Adrenal gland (tissue), 5 donors: ENCODE measurements around the gene PTCD2.

Experiments used
- POLR2A ChIP-seq, 2 donors: fragments of 450-650 bp; IDR thresholded peaks; one replicate each; pipeline ENCODE4 v1.6.1; 2017; ENCODE audit warnings: antibody characterized with exemption in 2 of 2, mild to moderate bottlenecking in 2 of 2, moderate library complexity in 1 of 2
- TF ChIP-seq, protein P1 (sequence below), 6 experiments: fragments of 450-650 bp in 4 of 6; fragments of 200-600 bp in 2 of 6; sonication (generic) in 1 of 6; IDR thresholded peaks; 1 replicate in 5 of 6; 2 replicates in 1 of 6; pipeline versions ENCODE4 v1.5.1 to v1.8.0; 2016 to 2021; ENCODE audit warnings: antibody characterized with exemption in 6 of 6, mild to moderate bottlenecking in 2 of 6, moderate library complexity in 1 of 6
- donor health status: DM: no; HTN: no; CAD: no.

DNA sequence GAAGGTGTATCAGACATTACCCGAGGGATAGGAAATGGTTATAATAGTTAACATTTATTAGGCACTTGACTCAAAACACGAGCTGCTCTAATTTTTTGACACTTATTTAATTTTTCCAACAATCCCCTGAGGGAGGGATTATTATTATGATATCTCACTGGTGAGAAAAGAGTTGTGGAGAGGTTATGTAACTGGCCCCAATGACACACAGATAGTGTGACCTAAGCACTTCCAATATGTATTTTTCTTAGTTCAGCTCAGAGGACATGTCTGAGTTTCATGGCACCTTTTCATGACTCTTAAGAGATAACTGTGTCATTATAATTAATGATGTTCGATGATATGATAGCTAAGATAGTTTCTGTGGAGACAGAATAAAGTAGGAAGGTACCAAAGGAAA, 86.9 kb downstream of the PTCD2 start:
- TF ChIP-seq, protein P1, sequence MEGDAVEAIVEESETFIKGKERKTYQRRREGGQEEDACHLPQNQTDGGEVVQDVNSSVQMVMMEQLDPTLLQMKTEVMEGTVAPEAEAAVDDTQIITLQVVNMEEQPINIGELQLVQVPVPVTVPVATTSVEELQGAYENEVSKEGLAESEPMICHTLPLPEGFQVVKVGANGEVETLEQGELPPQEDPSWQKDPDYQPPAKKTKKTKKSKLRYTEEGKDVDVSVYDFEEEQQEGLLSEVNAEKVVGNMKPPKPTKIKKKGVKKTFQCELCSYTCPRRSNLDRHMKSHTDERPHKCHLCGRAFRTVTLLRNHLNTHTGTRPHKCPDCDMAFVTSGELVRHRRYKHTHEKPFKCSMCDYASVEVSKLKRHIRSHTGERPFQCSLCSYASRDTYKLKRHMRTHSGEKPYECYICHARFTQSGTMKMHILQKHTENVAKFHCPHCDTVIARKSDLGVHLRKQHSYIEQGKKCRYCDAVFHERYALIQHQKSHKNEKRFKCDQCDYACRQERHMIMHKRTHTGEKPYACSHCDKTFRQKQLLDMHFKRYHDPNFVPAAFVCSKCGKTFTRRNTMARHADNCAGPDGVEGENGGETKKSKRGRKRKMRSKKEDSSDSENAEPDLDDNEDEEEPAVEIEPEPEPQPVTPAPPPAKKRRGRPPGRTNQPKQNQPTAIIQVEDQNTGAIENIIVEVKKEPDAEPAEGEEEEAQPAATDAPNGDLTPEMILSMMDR (IDR thresholded peaks at IDR 0.05), result no peak
- no peak for TF ChIP-seq POLR2A (IDR thresholded peaks at IDR 0.05)
